ENCODE measurements around the gene GNB2.
A peak's percentile ranks its signal among the peaks of the same experiment; 100 is the strongest.
"Not testable (repeated sequence)": the region's sequence is repeated elsewhere in the genome, so short reads cannot be mapped to it uniquely, and the experiment has no call there.

GNB2 gene

DNA sequence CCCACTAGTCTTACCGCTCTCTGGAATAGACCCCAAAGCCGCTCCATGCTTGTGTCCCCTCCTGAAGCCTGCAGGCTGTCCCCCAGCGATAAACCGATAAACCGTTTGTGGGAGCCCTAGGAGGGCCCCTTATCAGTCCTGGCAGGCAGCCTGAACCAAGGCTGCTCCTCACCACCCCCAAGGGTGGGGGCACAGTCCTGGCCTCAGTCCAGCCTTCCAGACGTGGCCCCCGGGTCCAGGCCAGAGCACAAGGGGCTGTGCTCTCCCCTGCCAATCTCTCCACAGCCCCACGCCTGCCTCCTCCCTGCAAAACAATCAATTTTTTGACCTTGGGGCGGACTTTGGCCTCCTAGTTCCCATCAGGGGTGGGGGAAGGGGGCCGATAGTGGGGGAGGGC is 32.1 kb upstream of the GNB2 start, which contains the start of gene TFR2:
TFR2 (minus strand) TSS at position 90 of the 397 bp plus-strand sequence; CDS start at position 47, 43 bp downstream.
- Histone ChIP-seq H3K4me1 (ENCODE audit: control insufficient read depth, insufficient read depth, low read length) (peaks cover 2% of the 10 kb centered on the region), H3K9me3 (ENCODE audit: control insufficient read depth, insufficient read depth, low read length) (no peaks in the 10 kb centered on the region), H3K27me3 (ENCODE audit: control insufficient read depth, insufficient read depth, low read length) (no peaks in the 10 kb centered on the region), H3K36me3 (ENCODE audit: control insufficient read depth, insufficient read depth, low read length) (peaks cover 2% of the 10 kb centered on the region), H3K4me3 (ENCODE audit: low read depth, low read length) (peak within 1 kb of the TSS; percentile 32), H3K9ac (ENCODE audit: low read depth, low read length) (no peak within 1 kb of the TSS)

DNA sequence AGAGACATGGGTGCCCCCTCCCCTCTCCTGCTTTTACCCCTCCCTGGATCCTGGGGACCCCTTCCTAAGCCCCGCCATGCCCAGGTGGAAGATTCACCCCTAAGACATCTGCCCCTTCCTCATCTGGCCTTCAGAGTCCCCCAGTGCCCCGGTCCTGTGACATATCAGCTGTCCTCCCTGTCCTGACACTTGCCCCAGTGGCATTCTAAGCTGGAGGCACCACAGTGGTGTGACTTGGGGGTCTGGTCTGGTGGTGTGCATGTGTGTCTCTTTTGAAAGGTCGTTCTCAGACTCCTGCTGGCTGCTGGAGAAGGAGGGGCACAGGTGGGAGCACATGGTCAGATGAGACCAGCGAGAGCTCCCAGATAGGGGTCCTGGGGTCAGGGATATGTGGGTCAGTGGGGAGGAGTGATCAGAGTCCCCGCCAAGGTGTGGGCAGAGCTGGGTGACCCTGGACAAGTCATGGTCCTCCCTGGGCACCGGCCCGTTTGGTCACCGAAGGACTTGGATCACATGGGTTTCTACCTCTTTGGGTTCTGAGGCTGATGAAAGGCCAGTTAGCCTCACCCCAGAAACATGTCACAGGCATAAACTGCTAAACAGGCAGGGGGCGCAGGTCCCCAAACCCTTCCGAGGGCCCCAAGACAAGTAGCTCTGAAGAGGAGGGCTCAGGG is 31.5 kb upstream of the GNB2 start:
- peaks cover 2% of the 10 kb centered on the region for H3K36me3 ChIP-seq (ENCODE audit: control insufficient read depth, insufficient read depth, low read length)
- no peaks in the 10 kb centered on the region for H3K27me3 ChIP-seq (ENCODE audit: control insufficient read depth, insufficient read depth, low read length)
- peaks cover 2% of the 10 kb centered on the region for H3K4me1 ChIP-seq (ENCODE audit: control insufficient read depth, insufficient read depth, low read length)
- H3K4me3 ChIP-seq (ENCODE audit: low read depth, low read length): peak overlapping the region; percentile 32
- H3K9me3 ChIP-seq (ENCODE audit: control insufficient read depth, insufficient read depth, low read length): no peaks in the 10 kb centered on the region
- no peak overlapping the region for H3K9ac ChIP-seq (ENCODE audit: low read depth, low read length)

DNA sequence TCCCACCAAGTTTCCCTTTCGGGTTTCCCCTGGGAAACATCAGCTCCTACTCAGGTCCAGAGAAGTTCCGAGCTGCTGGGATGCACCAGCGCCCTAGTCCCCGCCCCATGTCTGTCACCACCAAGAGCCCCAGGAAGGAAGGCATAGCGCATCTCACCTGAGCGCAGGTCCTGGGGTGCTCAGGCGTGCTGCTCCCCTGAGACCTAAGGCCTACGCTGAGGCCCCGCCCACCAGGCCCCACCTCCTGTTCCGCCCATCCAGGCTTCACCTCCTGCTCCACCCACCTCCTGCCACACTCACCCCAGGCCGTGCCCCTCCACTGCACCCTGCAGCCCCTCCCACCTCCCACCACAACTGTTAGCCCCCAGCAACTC is 31.0 kb upstream of the GNB2 start:
- Histone ChIP-seq H3K4me3 (ENCODE audit: low read depth, low read length) (peak overlapping the region; percentile 32), H3K36me3 (ENCODE audit: control insufficient read depth, insufficient read depth, low read length) (peaks cover 2% of the 10 kb centered on the region), H3K4me1 (ENCODE audit: control insufficient read depth, insufficient read depth, low read length) (peaks cover 4% of the 10 kb centered on the region), H3K9me3 (ENCODE audit: control insufficient read depth, insufficient read depth, low read length) (no peaks in the 10 kb centered on the region), H3K9ac (ENCODE audit: low read depth, low read length) (no peak overlapping the region), H3K27me3 (ENCODE audit: control insufficient read depth, insufficient read depth, low read length) (no peaks in the 10 kb centered on the region)

DNA sequence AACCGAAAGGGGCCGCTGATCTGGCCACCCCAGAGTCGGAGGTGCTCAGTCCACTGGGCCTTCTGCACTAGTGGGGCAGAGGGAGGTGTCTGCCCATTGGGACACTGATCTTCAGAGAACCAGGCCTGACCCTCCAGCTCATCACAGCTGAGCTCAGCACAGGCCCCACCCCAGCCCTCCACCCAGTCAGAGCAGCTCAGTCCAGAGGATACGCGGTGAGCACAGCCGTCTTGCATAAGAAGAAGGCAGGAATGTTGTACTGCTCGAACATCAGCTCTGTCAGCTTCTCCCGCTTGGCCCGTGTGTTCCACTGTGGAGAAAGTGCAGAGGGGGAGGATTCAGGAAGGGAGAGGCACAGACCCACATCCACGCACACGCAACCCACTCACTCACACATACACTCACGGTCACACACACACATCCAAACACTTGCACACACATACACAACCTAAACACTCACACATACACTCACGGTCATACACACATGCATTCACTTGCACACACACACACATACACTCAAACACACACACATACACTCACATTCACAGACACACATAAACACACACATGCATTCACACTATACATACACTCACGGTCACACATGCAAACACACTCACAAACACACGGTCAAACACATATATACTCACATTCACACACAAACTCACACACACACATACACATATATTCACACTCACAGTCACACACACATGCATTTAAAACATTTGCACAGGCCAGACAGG is 23.5 kb upstream of the GNB2 start:
- no peak overlapping the region for H3K9ac ChIP-seq (ENCODE audit: low read depth, low read length)
- H3K4me1 ChIP-seq (ENCODE audit: control insufficient read depth, insufficient read depth, low read length): peaks cover 4% of the 10 kb centered on the region
- H3K9me3 ChIP-seq (ENCODE audit: control insufficient read depth, insufficient read depth, low read length): no peaks in the 10 kb centered on the region
- peaks cover 9% of the 10 kb centered on the region for H3K27me3 ChIP-seq (ENCODE audit: control insufficient read depth, insufficient read depth, low read length)
- H3K36me3 ChIP-seq (ENCODE audit: control insufficient read depth, insufficient read depth, low read length): no peaks in the 10 kb centered on the region
- no peak overlapping the region for H3K4me3 ChIP-seq (ENCODE audit: low read depth, low read length)

DNA sequence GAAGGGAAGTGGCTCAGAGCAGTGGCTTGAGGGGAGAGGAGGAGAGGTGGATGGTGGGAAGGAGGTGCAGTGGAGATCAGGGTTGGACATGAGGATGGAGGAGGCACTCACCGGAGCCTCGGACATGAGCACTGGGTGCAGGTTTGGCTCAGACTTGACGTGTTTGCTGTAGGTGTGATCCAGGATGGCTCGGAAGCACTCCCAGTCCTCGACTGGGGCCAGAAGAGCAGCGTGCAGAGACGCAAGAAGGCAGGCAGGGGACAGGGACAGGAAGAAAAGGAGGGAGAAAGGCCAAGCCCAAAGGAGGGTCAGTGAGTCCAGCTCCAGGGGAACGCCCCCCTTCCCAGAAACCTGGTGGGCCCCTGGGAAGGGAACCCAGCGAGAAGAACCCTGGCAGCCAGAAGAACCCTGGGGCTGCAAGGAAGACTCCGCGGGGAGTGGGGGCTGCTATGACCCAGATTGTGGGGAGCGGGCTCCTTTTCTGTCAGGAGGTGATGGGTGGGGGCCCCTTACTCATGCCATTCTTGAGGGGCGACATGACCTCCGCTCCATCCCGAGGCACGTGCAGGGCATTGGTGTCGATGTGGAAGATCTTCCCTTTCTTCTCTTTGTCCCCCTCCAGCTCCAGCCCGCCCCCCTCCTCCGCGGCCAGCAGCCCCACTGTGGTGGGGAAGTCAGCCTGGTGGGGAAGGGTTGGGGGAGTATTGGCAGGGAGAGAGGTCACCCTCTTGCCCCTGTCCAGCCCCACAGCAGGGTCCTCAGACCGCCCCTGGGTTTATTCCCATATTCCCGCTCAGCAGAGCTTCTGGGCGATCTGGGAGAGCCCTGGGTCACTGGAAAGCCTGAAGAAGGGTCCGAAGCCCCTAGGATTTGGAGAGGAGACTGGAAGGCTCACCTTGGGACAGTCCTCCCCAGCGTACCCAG is 18.4 kb upstream of the GNB2 start:
- Histone ChIP-seq H3K27me3 (ENCODE audit: control insufficient read depth, insufficient read depth, low read length) (peaks cover 36% of the 10 kb centered on the region), H3K9me3 (ENCODE audit: control insufficient read depth, insufficient read depth, low read length) (no peaks in the 10 kb centered on the region), H3K36me3 (ENCODE audit: control insufficient read depth, insufficient read depth, low read length) (no peaks in the 10 kb centered on the region), H3K9ac (ENCODE audit: low read depth, low read length) (no peak overlapping the region), H3K4me3 (ENCODE audit: low read depth, low read length) (peak overlapping the region; percentile 37), H3K4me1 (ENCODE audit: control insufficient read depth, insufficient read depth, low read length) (no peaks in the 10 kb centered on the region)

DNA sequence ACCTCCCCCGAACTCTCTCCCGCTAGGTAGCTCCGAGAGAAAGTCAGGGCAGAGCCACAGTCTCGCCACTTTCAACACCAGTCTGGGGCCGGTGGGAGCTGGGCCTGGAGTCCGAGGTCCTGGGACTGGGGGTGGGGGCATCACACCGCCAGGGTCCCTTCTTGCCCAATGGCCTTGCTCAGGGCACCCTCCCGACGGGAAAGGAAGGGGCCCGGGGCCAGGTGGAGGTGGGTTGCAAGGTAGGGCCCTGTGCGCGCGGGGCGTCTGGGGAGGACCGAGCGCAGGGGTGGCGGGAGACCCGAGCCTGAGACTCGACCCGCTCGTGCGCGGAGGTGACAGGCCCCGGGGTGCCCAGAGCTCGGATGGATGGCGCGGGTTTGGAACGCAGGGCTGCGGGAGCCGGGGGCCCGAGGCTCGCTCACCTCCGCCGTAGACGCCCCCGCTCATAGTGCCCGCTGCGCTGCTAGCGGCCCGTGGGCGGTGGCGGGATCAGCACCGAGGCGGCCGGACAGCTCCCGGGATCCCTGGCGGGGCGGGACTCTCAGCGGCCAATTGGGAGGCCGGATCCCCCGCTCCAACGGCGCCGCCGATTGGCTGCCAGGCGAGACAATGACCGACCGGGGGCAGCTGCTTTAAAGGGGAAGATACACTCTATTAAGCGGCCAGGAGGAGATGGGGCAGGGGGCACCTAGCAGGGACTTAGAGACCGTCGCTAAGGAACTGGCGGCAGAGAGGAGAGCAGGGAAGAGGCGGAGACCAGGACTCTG is 17.4 kb upstream of the GNB2 start, which contains the start of gene ACTL6B:
ACTL6B (minus strand) TSS at position 541 of the 767 bp plus-strand sequence; CDS start at position 447, 94 bp downstream.
- Histone ChIP-seq H3K27me3 (ENCODE audit: control insufficient read depth, insufficient read depth, low read length) (peaks cover 36% of the 10 kb centered on the region), H3K36me3 (ENCODE audit: control insufficient read depth, insufficient read depth, low read length) (no peaks in the 10 kb centered on the region), H3K9me3 (ENCODE audit: control insufficient read depth, insufficient read depth, low read length) (no peaks in the 10 kb centered on the region), H3K4me1 (ENCODE audit: control insufficient read depth, insufficient read depth, low read length) (no peaks in the 10 kb centered on the region), H3K9ac (ENCODE audit: low read depth, low read length) (no peak within 1 kb of the TSS), H3K4me3 (ENCODE audit: low read depth, low read length) (peak within 1 kb of the TSS; percentile 37)

DNA sequence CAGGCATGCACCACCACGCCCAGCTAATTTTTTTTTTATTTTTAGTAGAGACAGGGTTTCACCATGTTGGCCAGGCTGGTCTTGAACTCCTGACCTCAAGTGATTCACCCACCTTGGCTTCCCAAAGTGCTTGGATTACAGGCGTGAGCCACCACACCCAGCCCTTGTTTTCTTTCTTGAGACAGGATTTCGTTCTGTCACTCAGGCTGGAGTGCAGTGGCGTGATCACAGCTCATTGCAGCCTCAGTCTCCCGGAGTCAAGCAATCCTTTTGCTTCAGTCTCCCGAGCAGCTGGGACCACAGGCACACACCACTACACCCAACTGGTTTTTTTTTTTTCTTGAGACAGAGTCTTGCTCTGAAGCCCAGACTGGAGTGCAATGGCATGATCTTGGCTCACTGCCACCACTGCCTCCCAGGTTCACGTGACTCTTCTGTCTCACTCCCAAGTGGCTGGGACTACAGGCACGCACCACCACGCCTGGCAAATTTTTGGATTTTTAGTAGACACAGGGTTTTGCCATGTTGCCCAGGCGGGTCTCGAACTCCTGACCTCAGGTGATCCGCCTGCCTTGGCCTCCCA is 11.3 kb upstream of the GNB2 start:
- H3K27me3 ChIP-seq (ENCODE audit: control insufficient read depth, insufficient read depth, low read length): peaks cover 12% of the 10 kb centered on the region
- H3K9ac ChIP-seq (ENCODE audit: low read depth, low read length); H3K4me1 ChIP-seq (ENCODE audit: control insufficient read depth, insufficient read depth, low read length); H3K36me3 ChIP-seq (ENCODE audit: control insufficient read depth, insufficient read depth, low read length); H3K4me3 ChIP-seq (ENCODE audit: low read depth, low read length); H3K9me3 ChIP-seq (ENCODE audit: control insufficient read depth, insufficient read depth, low read length): not testable (repeated sequence)

DNA sequence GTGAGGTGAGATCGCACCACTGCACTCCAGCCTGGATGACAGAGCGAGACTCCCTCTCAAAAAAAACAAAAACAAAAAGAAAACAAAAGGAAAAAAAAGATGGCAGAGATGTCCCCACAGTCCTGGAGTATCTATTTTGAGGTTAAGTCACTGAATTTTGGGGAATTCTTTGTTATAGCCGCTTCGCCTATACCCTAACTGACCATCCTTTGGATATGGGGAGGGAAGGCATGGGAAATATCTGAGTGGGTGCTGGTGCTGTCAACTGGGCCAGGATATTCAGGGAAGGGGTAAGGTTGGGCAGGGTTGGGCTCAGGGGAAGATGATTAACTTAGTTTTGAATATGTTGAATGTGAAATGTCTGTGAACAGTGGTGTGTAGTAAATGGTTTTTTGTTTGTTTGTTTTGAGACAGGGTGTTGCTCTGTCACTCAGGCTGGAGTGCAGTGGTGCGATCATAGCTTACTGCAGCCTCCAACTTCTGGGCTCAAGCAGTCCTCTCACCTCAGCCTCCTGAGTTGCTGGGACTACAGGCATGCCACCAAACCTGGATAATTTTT is 8.3 kb upstream of the GNB2 start:
- no peaks in the 10 kb centered on the region for H3K36me3 ChIP-seq (ENCODE audit: control insufficient read depth, insufficient read depth, low read length)
- H3K4me3 ChIP-seq (ENCODE audit: low read depth, low read length): no peak overlapping the region
- H3K27me3 ChIP-seq (ENCODE audit: control insufficient read depth, insufficient read depth, low read length): peaks cover 2% of the 10 kb centered on the region
- H3K9ac ChIP-seq (ENCODE audit: low read depth, low read length): no peak overlapping the region
- no peaks in the 10 kb centered on the region for H3K4me1 ChIP-seq (ENCODE audit: control insufficient read depth, insufficient read depth, low read length)
- no peaks in the 10 kb centered on the region for H3K9me3 ChIP-seq (ENCODE audit: control insufficient read depth, insufficient read depth, low read length)

DNA sequence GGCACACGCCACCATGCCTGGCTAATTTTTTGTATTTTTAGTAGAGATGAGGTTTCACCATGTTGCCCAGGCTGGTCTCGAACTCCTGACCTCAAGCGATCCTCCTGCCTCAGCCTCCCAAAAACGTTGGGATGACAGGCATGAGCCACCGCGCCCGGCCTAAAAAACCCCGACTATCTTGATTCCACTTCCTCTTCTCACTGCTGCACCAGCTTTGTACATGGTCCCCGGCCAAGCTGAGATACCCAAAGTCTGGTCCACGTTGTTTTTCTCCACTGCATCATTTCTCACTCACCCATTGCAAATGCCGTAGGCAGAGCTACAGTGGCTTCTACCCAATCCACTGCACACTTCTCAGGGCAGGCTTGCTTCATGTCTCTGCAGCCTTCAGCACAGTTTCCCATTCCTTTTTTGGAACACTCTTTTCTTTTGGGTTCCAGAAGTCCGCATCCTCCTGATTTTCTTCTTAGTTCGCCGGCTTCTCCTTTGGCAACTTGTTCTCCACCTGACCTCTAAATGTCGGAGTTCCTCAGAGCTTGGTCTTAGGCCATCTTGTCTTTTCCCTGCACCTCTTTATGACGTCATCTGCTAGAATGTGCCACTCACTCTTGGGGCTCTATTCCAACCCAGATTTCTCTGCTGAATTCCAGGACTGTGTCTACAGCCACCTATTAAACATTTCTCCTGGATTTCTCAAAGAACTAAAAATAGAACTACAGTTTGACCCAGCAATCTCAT is 6.0 kb upstream of the GNB2 start:
- Histone ChIP-seq H3K4me3 (ENCODE audit: low read depth, low read length) (no peak overlapping the region), H3K9ac (ENCODE audit: low read depth, low read length) (no peak overlapping the region), H3K27me3 (ENCODE audit: control insufficient read depth, insufficient read depth, low read length) (peaks cover 11% of the 10 kb centered on the region), H3K36me3 (ENCODE audit: control insufficient read depth, insufficient read depth, low read length) (no peaks in the 10 kb centered on the region), H3K9me3 (ENCODE audit: control insufficient read depth, insufficient read depth, low read length) (no peaks in the 10 kb centered on the region), H3K4me1 (ENCODE audit: control insufficient read depth, insufficient read depth, low read length) (no peaks in the 10 kb centered on the region)

DNA sequence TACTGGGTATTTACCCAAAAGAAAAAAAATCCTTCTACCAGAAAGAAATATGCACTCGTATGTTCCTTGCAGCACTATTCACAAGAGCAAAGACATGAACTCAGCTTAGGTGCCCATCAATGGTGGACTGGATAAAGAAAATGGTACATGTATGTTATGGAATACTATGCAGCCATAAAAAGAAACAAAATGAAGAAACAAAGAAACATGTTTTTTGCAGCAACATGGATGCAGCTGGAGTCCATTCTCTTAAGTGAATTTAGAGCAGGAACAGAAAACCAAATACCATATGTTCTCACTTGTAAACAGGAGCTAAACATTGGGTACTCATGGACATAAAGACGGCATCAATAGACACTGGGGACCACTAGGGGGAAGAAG is 5.5 kb upstream of the GNB2 start:
- Histone ChIP-seq H3K4me1 (ENCODE audit: control insufficient read depth, insufficient read depth, low read length) (no peaks in the 10 kb centered on the region), H3K4me3 (ENCODE audit: low read depth, low read length) (no peak overlapping the region), H3K36me3 (ENCODE audit: control insufficient read depth, insufficient read depth, low read length) (no peaks in the 10 kb centered on the region), H3K9me3 (ENCODE audit: control insufficient read depth, insufficient read depth, low read length) (no peaks in the 10 kb centered on the region), H3K9ac (ENCODE audit: low read depth, low read length) (no peak overlapping the region), H3K27me3 (ENCODE audit: control insufficient read depth, insufficient read depth, low read length) (peaks cover 11% of the 10 kb centered on the region)

Measured in iPS-15b (cell line).